ENCODE measurements around the gene FAM114A1.

DNA sequence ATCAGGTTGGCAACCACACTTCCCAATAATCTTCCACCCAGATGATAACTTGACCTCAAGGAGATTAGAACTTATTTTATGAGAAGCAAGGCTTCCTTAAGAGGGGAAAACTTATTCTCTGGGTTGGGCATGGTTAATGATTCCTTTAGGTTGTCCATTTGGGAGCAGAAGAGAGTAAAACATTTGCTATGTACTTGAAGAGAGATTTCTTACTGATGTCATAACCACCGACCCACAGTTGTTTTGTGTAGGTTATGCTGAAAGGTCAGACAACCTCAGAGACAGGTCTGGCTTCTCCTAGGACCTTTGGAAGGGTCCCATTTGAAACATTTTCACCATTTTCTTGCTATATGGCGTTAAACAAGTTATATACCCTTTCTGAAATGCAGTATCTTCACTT is 56.1 kb downstream of the FAM114A1 start:
- TF ChIP-seq POLR2A (IDR thresholded peaks at IDR 0.05) (no peak), POLR2AphosphoS5 (IDR thresholded peaks at IDR 0.05) (no peak)
- TF ChIP-seq, protein P1, sequence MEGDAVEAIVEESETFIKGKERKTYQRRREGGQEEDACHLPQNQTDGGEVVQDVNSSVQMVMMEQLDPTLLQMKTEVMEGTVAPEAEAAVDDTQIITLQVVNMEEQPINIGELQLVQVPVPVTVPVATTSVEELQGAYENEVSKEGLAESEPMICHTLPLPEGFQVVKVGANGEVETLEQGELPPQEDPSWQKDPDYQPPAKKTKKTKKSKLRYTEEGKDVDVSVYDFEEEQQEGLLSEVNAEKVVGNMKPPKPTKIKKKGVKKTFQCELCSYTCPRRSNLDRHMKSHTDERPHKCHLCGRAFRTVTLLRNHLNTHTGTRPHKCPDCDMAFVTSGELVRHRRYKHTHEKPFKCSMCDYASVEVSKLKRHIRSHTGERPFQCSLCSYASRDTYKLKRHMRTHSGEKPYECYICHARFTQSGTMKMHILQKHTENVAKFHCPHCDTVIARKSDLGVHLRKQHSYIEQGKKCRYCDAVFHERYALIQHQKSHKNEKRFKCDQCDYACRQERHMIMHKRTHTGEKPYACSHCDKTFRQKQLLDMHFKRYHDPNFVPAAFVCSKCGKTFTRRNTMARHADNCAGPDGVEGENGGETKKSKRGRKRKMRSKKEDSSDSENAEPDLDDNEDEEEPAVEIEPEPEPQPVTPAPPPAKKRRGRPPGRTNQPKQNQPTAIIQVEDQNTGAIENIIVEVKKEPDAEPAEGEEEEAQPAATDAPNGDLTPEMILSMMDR (IDR thresholded peaks at IDR 0.05), result no peak
